H1 (cell line): ENCODE data around the gene EPHA3. TPM values are rescaled to one million over a fixed set of nuclear protein-coding genes. Genes with fewer than 3 reads are reported as not detected.

Source experiments
- BRCA1 ChIP-seq: IDR thresholded peaks from 2 replicates; pipeline ENCODE4 v1.6.1; 2012; ENCODE audit warnings: low read depth, low read length, improper control_type of control experiment
- CBX5 ChIP-seq: fragments of 300-800, 300-1000 bp; sonication (generic); IDR thresholded peaks from 2 replicates; pipeline ENCODE4 v1.7.1; 2016; ENCODE audit warnings: antibody characterized with exemption, low read length, low read depth
- CHD7 ChIP-seq: fragments of 300-600 bp; sonication (generic); IDR thresholded peaks from 2 replicates; pipeline ENCODE4 v1.7.1; 2012; ENCODE audit warnings: low read length, moderate library complexity, mild to moderate bottlenecking, inconsistent platforms; ENCODE audit not compliant: insufficient replicate concordance
- MAFK ChIP-seq: IDR thresholded peaks from 2 replicates; pipeline ENCODE4 v1.6.1; 2012; ENCODE audit warnings: low read depth, mild to moderate bottlenecking, improper control_type of control experiment, low read length
- POLR2A ChIP-seq, 2 experiments: IDR thresholded peaks; 1 replicate in 1 of 2; 2 replicates in 1 of 2; pipeline ENCODE4 v1.6.1; 2011; ENCODE audit warnings: low read depth in 2 of 2, low read length in 2 of 2, mild to moderate bottlenecking in 2 of 2; ENCODE audit errors: control extremely low read depth in 1 of 2
- RAD21 ChIP-seq, 2 experiments: IDR thresholded peaks in 1 of 2; conservative IDR thresholded peaks in 1 of 2; 2 replicates each; pipeline ENCODE4 v1.6.1; 2011; ENCODE audit warnings: low read depth in 2 of 2, low read length in 2 of 2, improper control_type of control experiment in 1 of 2, inconsistent platforms in 1 of 2, mild to moderate bottlenecking in 1 of 2, moderate library complexity in 1 of 2
- polyA plus RNA-seq, 7 experiments: library from polyadenylated mRNA; depleted of rRNA in 3 of 7; stranded (reverse) in 5 of 7; unstranded in 2 of 7; fragments of >200 nt in 5 of 7; fragments of 200-250 nt in 2 of 7; gene quantifications; 1 replicate in 5 of 7; 2 replicates in 1 of 7; 4 replicates in 1 of 7; pipeline versions ENCODE4 v1.2.1 to v1.2.3, GENCODE V29; 2011 to 2013; ENCODE audit warnings: missing spikeins in 2 of 7, mixed read lengths in 2 of 7
- total RNA-seq: library from RNA; stranded (reverse); fragmentation: NEBNext Ultra II Directional; extraction: Animal tissue kit (Norgen Biotek cat#: 25700); gene quantifications from 2 replicates; pipeline ENCODE4 v1.2.1, GENCODE V29; 2021

Gene EPHA3
- total and polyA plus RNA-seq, 2 of the 8 experiments (the other 6 are each of a cell fraction or from before 2014, with no cell fraction given): 0.09 to 0.22 TPM

- TF ChIP-seq CHD7: no peak
- TF ChIP-seq MAFK: no peak
- TF ChIP-seq RAD21 (IDR thresholded peaks at IDR 0.05 in 1 of 2, conservative IDR thresholded peaks at IDR 0.05 in 1 of 2; ENCODE audit: low read depth in 2 of 2, low read length in 2 of 2): no peak
- TF ChIP-seq BRCA1: no peak
- TF ChIP-seq CBX5: no peak
- no peak for TF ChIP-seq POLR2A (IDR thresholded peaks at IDR 0.05; ENCODE audit: control extremely low read depth in 1 of 2, low read depth in 2 of 2, low read length in 2 of 2)
These were observed 800 bp downstream of the EPHA3 start (continued) for GRCh38 chr3:89108291-89108550.
